HepG2 (cell line): Measurements from ENCODE around the gene TMEM198. TPM values are rescaled to one million over a fixed set of nuclear protein-coding genes. Genes with fewer than 3 reads are reported as not detected.

ENCODE experiments used
- AKAP8 ChIP-seq: sonication (generic); formaldehyde crosslinking; IDR thresholded peaks from 2 replicates; pipeline ENCODE4 v1.5.1; 2020; ENCODE audit warnings: mild to moderate bottlenecking, missing genetic modification reagents
- ATF1 ChIP-seq: IDR thresholded peaks from 2 replicates; pipeline ENCODE4 v1.6.1; 2016; ENCODE audit warnings: mild to moderate bottlenecking, control low read depth
- E2F1 ChIP-seq: sonication (generic); formaldehyde crosslinking; IDR thresholded peaks from 2 replicates; pipeline ENCODE4 v1.5.0; 2020; ENCODE audit warnings: missing genetic modification reagents
- EP300 ChIP-seq, 3 experiments: sonication (generic) in 1 of 3; formaldehyde crosslinking in 1 of 3; IDR thresholded peaks; 2 replicates each; pipeline versions ENCODE4 v1.5.1 to v1.6.1; 2011 to 2020; ENCODE audit warnings: low read depth in 2 of 3, low read length in 2 of 3, borderline replicate concordance in 1 of 3, improper control_type of control experiment in 1 of 3, mild to moderate bottlenecking in 1 of 3, missing genetic modification reagents in 1 of 3, moderate library complexity in 1 of 3
- FOXM1 ChIP-seq: sonication (generic); formaldehyde crosslinking; IDR thresholded peaks from 2 replicates; pipeline ENCODE4 v1.5.0; 2020; ENCODE audit warnings: missing genetic modification reagents
- GABPB1 ChIP-seq: IDR thresholded peaks from 2 replicates; pipeline ENCODE4 v1.6.1; 2016; ENCODE audit warnings: mild to moderate bottlenecking, missing genetic modification reagents, moderate library complexity, missing compliant biosample characterization
- HMGXB4 ChIP-seq, 2 experiments: sonication (generic) in 1 of 2; formaldehyde crosslinking in 1 of 2; IDR thresholded peaks; 2 replicates each; pipeline versions ENCODE4 v1.4.0 to v1.6.1; 2018 to 2020; ENCODE audit warnings: missing genetic modification reagents in 2 of 2, borderline replicate concordance in 1 of 2, low read depth in 1 of 2, mild to moderate bottlenecking in 1 of 2, missing biosample characterization in 1 of 2
- NPAS2 ChIP-seq: sonication (generic); formaldehyde crosslinking; IDR thresholded peaks from 2 replicates; pipeline ENCODE4 v1.8.0; 2022; ENCODE audit warnings: mild to moderate bottlenecking, missing genetic modification reagents, borderline replicate concordance
- NRL ChIP-seq: sonication (generic); formaldehyde crosslinking; IDR thresholded peaks from 2 replicates; pipeline ENCODE4 v1.5.0; 2020; ENCODE audit warnings: missing genetic modification reagents, mild to moderate bottlenecking, moderate library complexity, borderline replicate concordance
- SOX5 ChIP-seq: IDR thresholded peaks from 2 replicates; pipeline ENCODE4 v1.6.1; 2016; ENCODE audit warnings: borderline replicate concordance
- ZMAT5 ChIP-seq: sonication (generic); formaldehyde crosslinking; IDR thresholded peaks from 2 replicates; pipeline ENCODE4 v1.5.0; 2020; ENCODE audit warnings: mild to moderate bottlenecking, low read depth, missing genetic modification reagents, borderline replicate concordance
- ZNF20 ChIP-seq: sonication (generic); formaldehyde crosslinking; IDR thresholded peaks from 2 replicates; pipeline ENCODE4 v1.4.0; 2020; ENCODE audit warnings: mild to moderate bottlenecking, moderate library complexity, missing genetic modification reagents
- ZNF782 ChIP-seq: sonication (generic); formaldehyde crosslinking; IDR thresholded peaks from 2 replicates; pipeline ENCODE4 v1.4.0; 2020; ENCODE audit warnings: missing genetic modification reagents, mild to moderate bottlenecking, borderline replicate concordance
- polyA plus RNA-seq, 8 experiments: library from polyadenylated mRNA; depleted of rRNA in 3 of 8; stranded (reverse) in 7 of 8; unstranded in 1 of 8; fragments of >200 nt; fragmentation: Illumina TruSeq in 4 of 8; extraction: Trizol in 4 of 8; gene quantifications; 2 replicates each; pipeline versions ENCODE4 v1.2.1 to v1.2.3, GENCODE V29; 2011 to 2016; ENCODE audit warnings: low read depth in 4 of 8, missing spikeins in 1 of 8, mixed read lengths in 1 of 8; ENCODE audit not compliant: insufficient read depth in 1 of 8
- total RNA-seq, 5 experiments: library from RNA; depleted of rRNA; stranded (reverse); fragments of >200 nt; fragmentation: Illumina TruSeq; extraction: Trizol; gene quantifications; 2 replicates each; pipeline ENCODE4 v1.2.3, GENCODE V29; 2016; ENCODE audit warnings: low read depth in 1 of 5
- TF ChIP-seq, protein P1 (sequence below): sonication (generic); formaldehyde crosslinking; IDR thresholded peaks from 2 replicates; pipeline ENCODE4 v1.4.0; 2020; ENCODE audit warnings: mild to moderate bottlenecking, missing genetic modification reagents
- TF ChIP-seq, protein P2 (sequence below): sonication (generic); formaldehyde crosslinking; IDR thresholded peaks from 2 replicates; pipeline ENCODE4 v1.4.0; 2020; ENCODE audit warnings: missing genetic modification reagents
- TF ChIP-seq, protein P3 (sequence below): sonication (generic); formaldehyde crosslinking; IDR thresholded peaks from 2 replicates; pipeline ENCODE4 v1.4.0; 2020; ENCODE audit warnings: missing genetic modification reagents
- TF ChIP-seq, protein P4 (sequence below): sonication (generic); formaldehyde crosslinking; IDR thresholded peaks from 2 replicates; pipeline ENCODE4 v1.8.1; 2023; ENCODE audit warnings: mild to moderate bottlenecking, missing genetic modification reagents

Gene TMEM198
- total and polyA plus RNA-seq, 2 of the 13 experiments (the other 11 are each of a cell fraction or from before 2014, with no cell fraction given): 17.3 to 23.5 TPM

DNA sequence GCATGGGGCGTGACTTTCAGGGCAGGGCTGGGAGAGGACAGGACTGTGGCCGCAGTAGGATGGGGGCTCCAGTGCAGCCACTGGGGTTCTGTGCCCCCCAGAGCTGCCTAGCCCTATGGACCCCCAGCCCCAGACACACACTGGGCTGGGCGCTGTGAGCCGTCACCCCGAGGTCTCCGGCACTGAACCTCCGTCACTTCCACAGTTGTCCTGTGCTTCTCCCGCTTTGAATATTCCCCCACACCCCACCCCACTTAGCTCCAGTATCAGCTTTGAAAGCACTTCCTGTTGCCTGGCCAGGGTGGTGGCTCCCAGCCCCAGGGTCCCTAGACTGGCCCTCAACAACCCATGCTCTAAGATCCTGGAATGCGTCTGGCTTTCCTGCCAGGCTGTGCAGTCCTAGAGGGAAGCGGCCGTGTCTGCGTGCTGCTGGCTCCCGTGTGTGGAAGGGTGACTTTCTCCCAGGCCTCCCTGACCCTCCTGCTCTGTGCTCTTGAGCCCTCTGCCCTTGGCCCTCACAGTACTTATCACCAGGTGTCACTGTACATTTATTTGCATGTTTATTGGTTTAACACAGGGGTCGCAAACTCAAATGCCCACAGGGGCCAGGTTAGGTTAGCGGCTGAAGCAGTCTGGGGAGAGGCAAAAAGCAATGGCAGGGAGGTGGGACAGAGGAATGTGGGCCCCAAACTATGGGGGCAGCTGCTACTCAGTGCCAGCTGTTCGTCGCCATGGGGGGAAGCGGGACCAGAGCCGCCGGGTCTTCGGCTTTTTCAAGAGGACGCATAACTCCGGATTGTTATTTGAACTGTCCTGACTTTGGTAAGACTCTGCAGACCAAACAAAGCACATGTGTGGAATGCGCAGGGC, 17.6 kb downstream of the TMEM198 start (continued):
- TF ChIP-seq, protein P1, sequence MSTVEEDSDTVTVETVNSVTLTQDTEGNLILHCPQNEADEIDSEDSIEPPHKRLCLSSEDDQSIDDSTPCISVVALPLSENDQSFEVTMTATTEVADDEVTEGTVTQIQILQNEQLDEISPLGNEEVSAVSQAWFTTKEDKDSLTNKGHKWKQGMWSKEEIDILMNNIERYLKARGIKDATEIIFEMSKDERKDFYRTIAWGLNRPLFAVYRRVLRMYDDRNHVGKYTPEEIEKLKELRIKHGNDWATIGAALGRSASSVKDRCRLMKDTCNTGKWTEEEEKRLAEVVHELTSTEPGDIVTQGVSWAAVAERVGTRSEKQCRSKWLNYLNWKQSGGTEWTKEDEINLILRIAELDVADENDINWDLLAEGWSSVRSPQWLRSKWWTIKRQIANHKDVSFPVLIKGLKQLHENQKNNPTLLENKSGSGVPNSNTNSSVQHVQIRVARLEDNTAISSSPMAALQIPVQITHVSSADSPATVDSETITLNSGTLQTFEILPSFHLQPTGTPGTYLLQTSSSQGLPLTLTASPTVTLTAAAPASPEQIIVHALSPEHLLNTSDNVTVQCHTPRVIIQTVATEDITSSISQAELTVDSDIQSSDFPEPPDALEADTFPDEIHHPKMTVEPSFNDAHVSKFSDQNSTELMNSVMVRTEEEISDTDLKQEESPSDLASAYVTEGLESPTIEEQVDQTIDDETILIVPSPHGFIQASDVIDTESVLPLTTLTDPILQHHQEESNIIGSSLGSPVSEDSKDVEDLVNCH (CRISPR knock-in tag): no peak
- TF ChIP-seq HMGXB4 (CRISPR knock-in tag; IDR thresholded peaks at IDR 0.05; ENCODE audit: borderline replicate concordance in 1 of 2, low read depth in 1 of 2): 0 out of 4 replicates have a peak, but pooled peaks of 1 of the 2 experiments have one; percentile 18
- TF ChIP-seq NPAS2: no peak
- TF ChIP-seq GABPB1 (CRISPR knock-in tag): no peak; the same call in 1 of the 2 replicates
- TF ChIP-seq ZNF782: no peak
- TF ChIP-seq FOXM1 (CRISPR knock-in tag): no peak
- TF ChIP-seq, protein P2, sequence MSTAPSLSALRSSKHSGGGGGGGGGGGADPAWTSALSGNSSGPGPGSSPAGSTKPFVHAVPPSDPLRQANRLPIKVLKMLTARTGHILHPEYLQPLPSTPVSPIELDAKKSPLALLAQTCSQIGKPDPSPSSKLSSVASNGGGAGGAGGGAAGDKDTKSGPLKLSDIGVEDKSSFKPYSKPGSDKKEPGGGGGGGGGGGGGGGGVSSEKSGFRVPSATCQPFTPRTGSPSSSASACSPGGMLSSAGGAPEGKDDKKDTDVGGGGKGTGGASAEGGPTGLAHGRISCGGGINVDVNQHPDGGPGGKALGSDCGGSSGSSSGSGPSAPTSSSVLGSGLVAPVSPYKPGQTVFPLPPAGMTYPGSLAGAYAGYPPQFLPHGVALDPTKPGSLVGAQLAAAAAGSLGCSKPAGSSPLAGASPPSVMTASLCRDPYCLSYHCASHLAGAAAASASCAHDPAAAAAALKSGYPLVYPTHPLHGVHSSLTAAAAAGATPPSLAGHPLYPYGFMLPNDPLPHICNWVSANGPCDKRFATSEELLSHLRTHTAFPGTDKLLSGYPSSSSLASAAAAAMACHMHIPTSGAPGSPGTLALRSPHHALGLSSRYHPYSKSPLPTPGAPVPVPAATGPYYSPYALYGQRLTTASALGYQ (CRISPR knock-in tag): no peak
- no peak for TF ChIP-seq ZMAT5
- no peak for TF ChIP-seq SOX5 (CRISPR knock-in tag)
- TF ChIP-seq, protein P3, sequence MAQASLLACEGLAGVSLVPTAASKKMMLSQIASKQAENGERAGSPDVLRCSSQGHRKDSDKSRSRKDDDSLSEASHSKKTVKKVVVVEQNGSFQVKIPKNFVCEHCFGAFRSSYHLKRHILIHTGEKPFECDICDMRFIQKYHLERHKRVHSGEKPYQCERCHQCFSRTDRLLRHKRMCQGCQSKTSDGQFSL (CRISPR knock-in tag): no peak
- TF ChIP-seq E2F1: no peak
- TF ChIP-seq, protein P4, sequence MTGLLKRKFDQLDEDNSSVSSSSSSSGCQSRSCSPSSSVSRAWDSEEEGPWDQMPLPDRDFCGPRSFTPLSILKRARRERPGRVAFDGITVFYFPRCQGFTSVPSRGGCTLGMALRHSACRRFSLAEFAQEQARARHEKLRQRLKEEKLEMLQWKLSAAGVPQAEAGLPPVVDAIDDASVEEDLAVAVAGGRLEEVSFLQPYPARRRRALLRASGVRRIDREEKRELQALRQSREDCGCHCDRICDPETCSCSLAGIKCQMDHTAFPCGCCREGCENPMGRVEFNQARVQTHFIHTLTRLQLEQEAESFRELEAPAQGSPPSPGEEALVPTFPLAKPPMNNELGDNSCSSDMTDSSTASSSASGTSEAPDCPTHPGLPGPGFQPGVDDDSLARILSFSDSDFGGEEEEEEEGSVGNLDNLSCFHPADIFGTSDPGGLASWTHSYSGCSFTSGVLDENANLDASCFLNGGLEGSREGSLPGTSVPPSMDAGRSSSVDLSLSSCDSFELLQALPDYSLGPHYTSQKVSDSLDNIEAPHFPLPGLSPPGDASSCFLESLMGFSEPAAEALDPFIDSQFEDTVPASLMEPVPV (CRISPR knock-in tag): no peak
- no peak for TF ChIP-seq EP300 (IDR thresholded peaks at IDR 0.05; ENCODE audit: low read depth in 2 of 2, low read length in 2 of 2)
- TF ChIP-seq EP300 (CRISPR knock-in tag; IDR thresholded peaks at IDR 0.05; ENCODE audit: borderline replicate concordance): no peak; the same call in 1 of the 2 replicates
- no peak for TF ChIP-seq ZNF20 (CRISPR knock-in tag)
- TF ChIP-seq AKAP8: peak; percentile 30; the same call in 1 of the 2 replicates
- no peak for TF ChIP-seq ATF1 (CRISPR knock-in tag)
- peak; percentile 0; the same call in 1 of the 2 replicates for TF ChIP-seq NRL (CRISPR knock-in tag)
